Astrocyte of the cerebellum (primary cell): ENCODE data around the gene MELTF.

Source experiments
- DNase-seq: peaks from one replicate; pipeline ENCODE4 v3.0.0-alpha.2; 2011; ENCODE audit warnings: low read depth
- H3K4me3 ChIP-seq: 2 replicates; pipeline ENCODE4 v1.5.1; 2011; ENCODE audit warnings: mild to moderate bottlenecking, low read depth, low read length, moderate library complexity
- in situ Hi-C: cut with HindIII; loops from 2 replicates; pipeline ENCODE4 v1.10.0; 2017; ENCODE audit warnings: low sequenced_read_pairs
- TF ChIP-seq, protein P1 (sequence below): IDR thresholded peaks from 2 replicates; pipeline ENCODE4 v1.5.1; 2012; ENCODE audit warnings: low read length, low read depth, moderate library complexity, mild to moderate bottlenecking; ENCODE audit errors: missing control alignments

The MELTF gene

DNA sequence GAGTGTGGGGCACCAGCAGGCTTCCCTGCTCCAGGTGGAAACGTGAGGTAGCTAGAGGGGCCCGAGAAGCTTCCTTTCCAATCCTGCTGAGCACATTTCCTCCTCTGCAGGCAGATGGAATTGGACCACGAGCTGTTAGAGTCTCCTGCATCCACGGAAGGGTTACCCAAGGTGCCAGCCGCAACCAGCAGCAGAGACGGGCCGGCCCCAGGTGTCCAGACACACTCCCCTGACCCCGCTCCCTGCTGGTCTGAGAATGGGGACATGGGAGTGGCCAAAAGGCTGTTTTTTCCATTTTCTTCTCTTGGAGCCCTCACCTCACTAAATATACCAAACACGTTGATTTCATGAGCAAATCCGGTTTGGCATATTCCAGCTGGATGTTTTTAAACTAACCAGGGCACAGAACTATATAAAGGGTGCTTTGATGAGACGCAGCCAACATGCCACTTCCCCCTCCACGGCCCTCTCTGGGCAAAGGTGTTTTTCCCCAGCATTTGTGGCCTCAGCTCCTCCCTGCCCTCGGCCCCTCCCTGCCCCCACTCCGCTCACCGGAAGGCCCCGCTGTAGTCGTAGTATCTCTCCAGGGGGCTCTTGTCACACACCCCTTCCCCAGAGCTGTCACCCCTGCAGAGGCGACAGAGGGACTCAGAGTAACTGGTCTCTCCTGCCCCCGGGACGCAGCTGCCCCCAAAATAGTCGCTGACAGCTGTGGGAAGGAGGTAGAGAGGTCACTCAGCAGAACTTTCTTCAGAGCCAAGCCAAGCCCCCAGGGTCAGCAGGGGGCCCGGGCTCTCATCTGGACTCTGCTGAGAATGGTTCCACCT lies 7.0 kb downstream of the MELTF start:
- no peak for DNase-seq
- in situ Hi-C loops = no loop called here
- TF ChIP-seq, protein P1, sequence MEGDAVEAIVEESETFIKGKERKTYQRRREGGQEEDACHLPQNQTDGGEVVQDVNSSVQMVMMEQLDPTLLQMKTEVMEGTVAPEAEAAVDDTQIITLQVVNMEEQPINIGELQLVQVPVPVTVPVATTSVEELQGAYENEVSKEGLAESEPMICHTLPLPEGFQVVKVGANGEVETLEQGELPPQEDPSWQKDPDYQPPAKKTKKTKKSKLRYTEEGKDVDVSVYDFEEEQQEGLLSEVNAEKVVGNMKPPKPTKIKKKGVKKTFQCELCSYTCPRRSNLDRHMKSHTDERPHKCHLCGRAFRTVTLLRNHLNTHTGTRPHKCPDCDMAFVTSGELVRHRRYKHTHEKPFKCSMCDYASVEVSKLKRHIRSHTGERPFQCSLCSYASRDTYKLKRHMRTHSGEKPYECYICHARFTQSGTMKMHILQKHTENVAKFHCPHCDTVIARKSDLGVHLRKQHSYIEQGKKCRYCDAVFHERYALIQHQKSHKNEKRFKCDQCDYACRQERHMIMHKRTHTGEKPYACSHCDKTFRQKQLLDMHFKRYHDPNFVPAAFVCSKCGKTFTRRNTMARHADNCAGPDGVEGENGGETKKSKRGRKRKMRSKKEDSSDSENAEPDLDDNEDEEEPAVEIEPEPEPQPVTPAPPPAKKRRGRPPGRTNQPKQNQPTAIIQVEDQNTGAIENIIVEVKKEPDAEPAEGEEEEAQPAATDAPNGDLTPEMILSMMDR = no peak
- no peak overlapping the region for H3K4me3 ChIP-seq

DNA sequence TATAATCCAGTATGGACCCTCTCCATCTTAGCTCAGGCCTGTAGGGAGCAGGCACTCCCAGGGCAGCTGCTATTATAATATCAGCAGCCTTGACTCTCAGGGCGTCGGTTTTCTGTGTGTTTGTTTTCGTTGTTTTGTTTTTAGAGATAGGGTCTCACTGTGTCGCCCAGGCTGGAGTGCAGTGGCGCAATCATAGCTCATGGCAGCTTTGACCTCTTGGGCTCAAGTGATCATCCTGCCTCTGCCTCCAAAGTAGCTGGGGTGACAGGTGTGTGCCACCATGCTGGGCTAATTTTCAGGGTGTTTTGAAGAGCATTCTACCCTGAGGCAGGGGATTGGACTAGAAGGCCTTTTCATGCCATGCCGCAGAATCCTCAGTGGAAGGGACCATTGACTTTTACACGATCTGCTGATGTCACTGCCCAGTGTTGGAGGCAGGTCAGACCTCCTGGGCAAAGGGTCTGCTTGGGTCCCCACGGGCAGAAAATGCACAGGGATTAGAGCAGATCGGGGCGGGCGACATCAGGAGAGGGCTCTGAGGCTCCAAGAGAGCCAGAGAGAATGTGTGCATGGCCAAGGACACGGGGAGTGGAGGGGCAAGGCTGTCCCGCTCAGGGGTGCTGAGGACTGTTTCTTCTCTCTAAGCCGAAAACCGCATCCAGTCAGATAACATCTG lies 7.8 kb downstream of the MELTF start:
- no peak overlapping the region for H3K4me3 ChIP-seq
- in situ Hi-C loops = no loop called here
- DNase-seq = no peak
- TF ChIP-seq, protein P1 = no peak

DNA sequence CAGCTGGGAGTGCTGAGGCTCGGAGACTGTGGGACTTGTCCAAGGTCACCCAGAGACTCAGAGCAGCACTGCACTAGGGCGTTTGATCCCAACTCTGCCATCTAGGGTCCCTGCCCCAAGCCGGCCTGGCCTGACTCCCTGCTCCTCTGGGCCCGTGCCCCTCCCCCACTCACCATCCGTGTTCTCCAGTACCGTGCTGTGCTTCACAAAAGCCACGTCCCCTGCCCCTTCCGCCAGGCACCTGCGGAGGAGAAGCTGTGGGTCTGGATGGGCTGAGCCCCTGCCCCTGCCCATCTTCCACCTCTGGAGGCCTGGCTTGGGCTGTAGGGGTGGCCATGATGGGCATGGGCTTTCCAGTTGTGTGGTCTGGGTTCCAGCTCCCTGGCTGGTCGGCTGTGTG lies 8.4 kb downstream of the MELTF start:
- no peak for DNase-seq
- H3K4me3 ChIP-seq = no peak overlapping the region
- TF ChIP-seq, protein P1 = no peak
- in situ Hi-C loops = no loop called here

DNA sequence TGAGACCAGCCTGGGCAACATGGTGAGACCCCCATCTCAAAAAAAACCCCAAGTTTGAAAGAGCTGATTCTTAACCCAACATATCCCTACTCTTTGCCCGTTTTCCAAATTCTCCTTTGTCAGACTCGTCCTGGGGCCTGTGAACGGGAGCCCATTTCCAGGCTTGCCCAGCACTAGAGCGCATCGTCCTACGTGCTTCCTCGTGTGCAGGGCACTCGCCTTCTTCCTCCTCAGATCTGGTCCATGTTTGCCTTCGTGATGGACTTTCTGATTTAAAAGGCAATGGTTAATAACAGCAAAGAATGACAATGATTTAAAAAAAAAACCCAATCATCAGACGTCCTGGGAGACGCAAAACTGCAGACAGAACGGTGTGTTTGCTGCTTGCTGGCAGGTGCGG lies 10.1 kb downstream of the MELTF start:
- no peak overlapping the region for H3K4me3 ChIP-seq
- in situ Hi-C loops = no loop called here
- TF ChIP-seq, protein P1 = no peak
- no peak for DNase-seq

DNA sequence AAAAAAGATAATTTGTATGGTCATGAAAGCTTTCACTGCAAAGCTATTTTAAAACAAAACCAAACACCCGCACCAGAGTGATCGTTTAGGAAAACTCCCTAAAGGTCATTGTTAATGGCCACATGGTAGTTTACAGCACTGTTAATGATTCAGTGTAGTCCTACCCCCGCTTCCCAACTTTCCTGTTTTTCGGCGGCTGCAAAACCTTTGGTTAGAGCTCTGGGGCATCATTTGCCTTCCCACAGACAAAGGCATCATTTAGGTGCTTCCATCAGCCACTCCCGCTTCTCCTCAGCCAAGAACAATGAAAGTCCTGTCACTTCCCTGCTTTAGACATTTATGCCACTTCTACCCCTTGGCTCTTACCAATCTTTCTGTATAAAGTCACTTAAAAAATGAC lies 10.6 kb downstream of the MELTF start:
- TF ChIP-seq, protein P1 = no peak
- in situ Hi-C loops = no loop called here
- H3K4me3 ChIP-seq = no peak overlapping the region
- no peak for DNase-seq

DNA sequence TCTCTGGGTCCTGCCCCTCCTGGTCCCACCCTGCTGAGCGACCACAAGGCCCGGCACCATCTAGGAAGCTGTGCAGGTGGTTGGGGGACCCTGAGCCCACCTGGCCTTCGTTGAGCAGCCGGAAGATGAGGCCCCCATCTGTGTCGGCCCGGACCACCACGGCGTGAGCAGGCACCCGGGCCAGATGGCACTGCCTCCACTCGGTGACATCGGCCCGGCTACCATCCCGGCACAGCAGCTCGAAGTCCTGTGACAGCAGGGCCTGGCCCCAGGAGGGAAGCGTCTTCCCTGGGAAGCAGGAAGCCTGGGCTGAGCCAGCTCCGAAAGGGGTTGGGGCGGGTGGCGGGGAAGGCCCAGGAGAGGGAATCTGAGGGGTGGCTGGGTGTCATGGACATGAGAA lies 12.6 kb downstream of the MELTF start:
- DNase-seq = no peak
- no peak overlapping the region for H3K4me3 ChIP-seq
- in situ Hi-C loops = no loop called here
- TF ChIP-seq, protein P1 = no peak
